Cardiac fibroblast (primary cell): Measurements from ENCODE around the gene AKAP13.
"Not testable (repeated sequence)": the region's sequence is repeated elsewhere in the genome, so short reads cannot be mapped to it uniquely, and the experiment has no call there.

Source experiments
- DNase-seq, 2 donors: peaks; one replicate each; pipeline versions ENCODE4 v3.0.0 to v3.0.0-alpha.2; 2010; ENCODE audit warnings: low read depth in 2 of 2
- H3K4me3 ChIP-seq, 2 donors: replicated peaks in 1 of 2; 1 replicate in 1 of 2; 2 replicates in 1 of 2; pipeline ENCODE4 v1.5.1; 2011; ENCODE audit warnings: low read depth in 2 of 2, low read length in 2 of 2, mild to moderate bottlenecking in 2 of 2, moderate library complexity in 1 of 2
- CTCF ChIP-seq: IDR thresholded peaks from one replicate; pipeline ENCODE4 v1.5.1; 2011; ENCODE audit warnings: low read depth, mild to moderate bottlenecking, low read length, inconsistent platforms

The AKAP13 gene

GRCh38 chr15:85482894-85483293 lies 102.5 kb downstream of the AKAP13 start:
- TF ChIP-seq CTCF = no peak
- DNase-seq = peak; percentile 56 to 80
- H3K4me3 ChIP-seq = no peak overlapping the region

GRCh38 chr15:85483955-85484354 lies 103.6 kb downstream of the AKAP13 start:
- H3K4me3 ChIP-seq, DNase-seq: not testable (repeated sequence)

- not testable (repeated sequence) for DNase-seq, H3K4me3 ChIP-seq
Observed at GRCh38 chr15:85484923-85485322, 104.5 kb downstream of the AKAP13 start.

GRCh38 chr15:85485956-85486567 lies 105.7 kb downstream of the AKAP13 start:
- H3K4me3 ChIP-seq = no peak overlapping the region
- TF ChIP-seq CTCF = peak; percentile 76
- peak; percentile 85 to 88 for DNase-seq

- not testable (repeated sequence) for H3K4me3 ChIP-seq, DNase-seq
Observed at GRCh38 chr15:85487796-85488195, 107.4 kb downstream of the AKAP13 start.

GRCh38 chr15:85488997-85489396 lies 108.6 kb downstream of the AKAP13 start:
- no peak for DNase-seq

GRCh38 chr15:85489773-85490493 lies 109.5 kb downstream of the AKAP13 start:
- no peak for TF ChIP-seq CTCF
- no peak for DNase-seq
- no peak overlapping the region for H3K4me3 ChIP-seq

More at GRCh38 chr15:85488997-85489396, 108.6 kb downstream of the AKAP13 start:
- TF ChIP-seq CTCF = no peak
- no peak overlapping the region for H3K4me3 ChIP-seq

- TF ChIP-seq CTCF = no peak
- DNase-seq = no peak
Observed at GRCh38 chr15:85490856-85491255, 110.5 kb downstream of the AKAP13 start.

More at GRCh38 chr15:85490856-85491255, 110.5 kb downstream of the AKAP13 start:
- no peak overlapping the region for H3K4me3 ChIP-seq
